Peyer's patch (tissue), 4 donors: ENCODE results near the gene AHCYL2.

Experiments used
- CTCF ChIP-seq, 6 experiments: fragments of 450-650 bp in 4 of 6; fragments of 200-600 bp in 2 of 6; sonication (generic) in 1 of 6; IDR thresholded peaks; one replicate each; pipeline ENCODE4 v1.5.1; 2017 to 2019; ENCODE audit warnings: antibody characterized with exemption in 6 of 6, mild to moderate bottlenecking in 3 of 6, moderate library complexity in 1 of 6
- POLR2A ChIP-seq, 2 donors: fragments of 450-650 bp; IDR thresholded peaks; one replicate each; pipeline ENCODE4 v1.5.1; 2017; ENCODE audit warnings: antibody characterized with exemption in 2 of 2, mild to moderate bottlenecking in 2 of 2, moderate library complexity in 2 of 2

GRCh38 chr7:129437190-129437589 lies 212.4 kb downstream of the AHCYL2 start:
- TF ChIP-seq CTCF (IDR thresholded peaks at IDR 0.05): no peak
- TF ChIP-seq POLR2A (IDR thresholded peaks at IDR 0.05): no peak
